C4-2B (cell line): ENCODE measurements around the gene CCDC92B.

Experiments
- CTCF ChIP-seq: fragments of 450-650 bp; conservative IDR thresholded peaks from 2 replicates; pipeline ENCODE4 v1.5.1; 2017; ENCODE audit warnings: mild to moderate bottlenecking
- ZFX ChIP-seq: fragments of 450-650 bp; IDR thresholded peaks from 2 replicates; pipeline ENCODE4 v1.6.1; 2017

GRCh38 chr17:2723997-2724783, 25.3 kb downstream of the CCDC92B start:
- TF ChIP-seq CTCF (no peak), ZFX (no peak)
